HFF-Myc (cell line): Measurements from ENCODE around the gene AFMID.

Experiments
- DNase-seq: peaks from one replicate; pipeline ENCODE4 v3.0.0-alpha.2; 2011; ENCODE audit warnings: low read depth; ENCODE audit errors: extremely low read depth
- H3K4me3 ChIP-seq: replicated peaks from 2 replicates; pipeline ENCODE4 v1.5.1; 2011; ENCODE audit warnings: low read depth, mild to moderate bottlenecking, control low read depth, low read length
- TF ChIP-seq, protein P1 (sequence below): IDR thresholded peaks from 2 replicates; pipeline ENCODE4 v1.5.1; 2012; ENCODE audit warnings: mild to moderate bottlenecking, low read depth, low read length, control low read depth; ENCODE audit errors: missing control alignments

AFMID gene

DNA sequence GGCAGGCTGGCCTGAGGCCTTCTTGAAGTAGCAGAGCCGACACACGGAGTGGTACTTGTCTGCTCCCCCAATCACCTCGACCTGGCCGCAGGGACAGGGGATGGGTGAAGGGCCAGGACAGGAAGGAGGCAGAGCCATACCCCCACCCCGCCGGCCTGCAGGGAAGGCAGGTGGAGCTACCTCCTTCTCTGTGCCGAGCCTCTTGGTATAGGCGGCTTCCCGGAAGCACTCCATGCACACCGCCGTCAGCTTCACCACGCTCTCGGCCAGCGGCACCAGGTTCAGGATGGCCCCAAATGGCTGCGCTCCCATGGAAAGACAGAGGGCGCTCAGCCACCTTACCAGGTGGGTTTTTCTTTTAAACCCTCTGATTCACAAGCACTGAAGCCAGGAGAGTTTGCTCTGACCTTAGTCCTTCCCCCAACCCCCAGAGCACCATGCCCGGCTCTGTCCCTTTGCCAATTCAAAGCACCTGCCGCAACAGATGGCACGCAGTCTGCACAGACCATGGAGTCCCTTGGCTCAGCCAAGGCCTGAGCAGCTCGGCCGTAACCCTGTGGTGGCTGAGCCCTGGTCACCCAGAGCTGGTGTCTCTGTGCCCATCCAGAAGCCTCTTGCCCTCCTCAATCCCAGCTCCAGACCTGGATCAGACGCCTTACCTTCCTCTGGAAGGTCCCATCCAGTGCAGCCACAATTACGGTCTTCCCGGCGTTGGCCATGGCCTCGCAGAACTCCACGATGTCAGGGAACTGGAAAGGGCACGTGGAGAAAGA, 12.1 kb upstream of the AFMID start:
- TF ChIP-seq, protein P1, sequence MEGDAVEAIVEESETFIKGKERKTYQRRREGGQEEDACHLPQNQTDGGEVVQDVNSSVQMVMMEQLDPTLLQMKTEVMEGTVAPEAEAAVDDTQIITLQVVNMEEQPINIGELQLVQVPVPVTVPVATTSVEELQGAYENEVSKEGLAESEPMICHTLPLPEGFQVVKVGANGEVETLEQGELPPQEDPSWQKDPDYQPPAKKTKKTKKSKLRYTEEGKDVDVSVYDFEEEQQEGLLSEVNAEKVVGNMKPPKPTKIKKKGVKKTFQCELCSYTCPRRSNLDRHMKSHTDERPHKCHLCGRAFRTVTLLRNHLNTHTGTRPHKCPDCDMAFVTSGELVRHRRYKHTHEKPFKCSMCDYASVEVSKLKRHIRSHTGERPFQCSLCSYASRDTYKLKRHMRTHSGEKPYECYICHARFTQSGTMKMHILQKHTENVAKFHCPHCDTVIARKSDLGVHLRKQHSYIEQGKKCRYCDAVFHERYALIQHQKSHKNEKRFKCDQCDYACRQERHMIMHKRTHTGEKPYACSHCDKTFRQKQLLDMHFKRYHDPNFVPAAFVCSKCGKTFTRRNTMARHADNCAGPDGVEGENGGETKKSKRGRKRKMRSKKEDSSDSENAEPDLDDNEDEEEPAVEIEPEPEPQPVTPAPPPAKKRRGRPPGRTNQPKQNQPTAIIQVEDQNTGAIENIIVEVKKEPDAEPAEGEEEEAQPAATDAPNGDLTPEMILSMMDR, result no peak
- no peak for DNase-seq
- H3K4me3 ChIP-seq, result no peak overlapping the region

DNA sequence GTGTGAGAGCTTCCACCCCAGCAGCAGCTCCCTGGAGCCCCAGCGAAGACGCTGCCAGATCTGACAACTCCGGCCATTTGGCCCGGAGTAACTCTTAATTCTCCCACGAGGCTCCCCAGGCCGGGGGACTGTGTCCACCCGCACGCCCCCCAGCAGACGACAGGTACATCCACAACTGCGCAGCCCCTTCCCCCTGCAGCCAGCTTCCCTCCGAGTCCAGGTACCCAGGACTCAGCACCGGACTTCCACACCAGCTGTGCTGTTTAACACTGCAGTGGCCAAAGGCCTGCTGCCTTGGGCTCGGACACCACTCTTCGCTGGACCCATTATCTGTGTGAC, 11.6 kb upstream of the AFMID start:
- H3K4me3 ChIP-seq, result no peak overlapping the region
- no peak for DNase-seq
- TF ChIP-seq, protein P1, result no peak

DNA sequence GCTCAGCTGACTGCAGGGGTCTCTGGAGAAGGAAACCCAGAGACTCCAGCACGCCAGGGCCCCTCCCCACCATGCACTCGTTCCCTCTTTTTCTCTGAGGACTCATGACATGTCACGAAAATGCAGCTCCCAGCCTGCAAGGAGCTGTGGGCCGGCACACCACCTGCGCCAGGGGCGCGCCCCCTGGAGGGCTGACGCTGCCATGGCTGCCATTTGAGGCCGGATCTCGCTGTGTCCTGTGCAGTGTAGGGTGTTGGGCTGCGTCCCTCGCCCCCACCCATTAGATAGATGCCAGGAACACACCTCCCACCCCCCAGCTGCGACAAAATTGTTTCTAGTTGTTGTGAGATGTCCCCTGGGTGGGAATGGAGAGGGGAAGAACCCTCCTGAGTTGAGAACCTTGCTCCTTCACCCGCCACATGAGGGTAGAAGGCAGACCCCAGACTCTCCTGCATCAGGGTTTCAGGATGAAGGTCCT, 10.6 kb upstream of the AFMID start:
- no peak for DNase-seq
- TF ChIP-seq, protein P1, result peak; percentile 94
- H3K4me3 ChIP-seq, result no peak overlapping the region

GRCh38 chr17:78179372-78179771, 7.8 kb upstream of the AFMID start:
- H3K4me3 ChIP-seq, result no peak overlapping the region
- TF ChIP-seq, protein P1, result no peak
- DNase-seq, result no peak

DNA sequence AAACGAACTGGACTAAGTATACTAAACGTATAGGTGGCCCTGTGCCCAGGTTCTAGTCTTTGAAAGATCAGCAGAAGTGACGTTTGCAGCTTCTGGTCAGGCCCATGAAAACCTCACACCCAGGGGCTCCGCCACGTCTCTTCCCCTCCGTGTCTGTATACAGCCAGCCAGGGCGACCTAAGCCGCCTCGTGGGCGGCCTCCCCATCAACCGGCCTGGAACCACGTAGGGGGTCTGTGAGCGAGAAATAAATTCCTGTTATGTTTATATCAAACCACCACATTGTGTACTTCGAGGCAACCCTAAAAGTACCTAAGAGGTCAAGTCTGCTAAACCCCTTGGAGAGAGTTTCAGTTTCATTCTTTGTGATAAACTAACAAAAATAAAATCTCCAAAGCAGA, 7.1 kb upstream of the AFMID start:
- no peak overlapping the region for H3K4me3 ChIP-seq

GRCh38 chr17:78180508-78180907, 6.7 kb upstream of the AFMID start:
- TF ChIP-seq, protein P1, result no peak
- H3K4me3 ChIP-seq, result no peak overlapping the region
- DNase-seq, result no peak

More for the DNA sequence above, 7.1 kb upstream of the AFMID start:
- TF ChIP-seq, protein P1, result no peak
- DNase-seq, result no peak
